AG04449 (cell line): ENCODE measurements around the gene GRIA4.

Experiments used
- CTCF ChIA-PET: fragments of 350-600 bp; formaldehyde crosslinking; extraction: SDS; loops from one replicate; lab custom pipeline; 2021; ENCODE audit warnings: antibody characterized with exemption; lab: Yijun Ruan, JAX
- POLR2A ChIA-PET: fragments of 400-600, 350-600 bp; formaldehyde crosslinking; extraction: SDS; loops from one replicate; lab custom pipeline; 2020; ENCODE audit warnings: antibody characterized with exemption, inconsistent platforms; lab: Yijun Ruan, JAX
- DNase-seq: peaks from one replicate; pipeline ENCODE4 v3.0.0-alpha.2; 2010; ENCODE audit warnings: low read depth, low spot score
- H3K4me3 ChIP-seq: 2 replicates; pipeline ENCODE4 v1.5.1; 2011; ENCODE audit warnings: low read depth, mild to moderate bottlenecking, control low read depth, low read length
- TF ChIP-seq, protein P1 (sequence below): IDR thresholded peaks from one replicate; pipeline ENCODE4 v1.5.1; 2011; ENCODE audit warnings: mild to moderate bottlenecking, moderate library complexity, low read length, control low read depth, inconsistent platforms; ENCODE audit not compliant: insufficient read depth; ENCODE audit errors: missing control alignments

The GRIA4 gene

DNA sequence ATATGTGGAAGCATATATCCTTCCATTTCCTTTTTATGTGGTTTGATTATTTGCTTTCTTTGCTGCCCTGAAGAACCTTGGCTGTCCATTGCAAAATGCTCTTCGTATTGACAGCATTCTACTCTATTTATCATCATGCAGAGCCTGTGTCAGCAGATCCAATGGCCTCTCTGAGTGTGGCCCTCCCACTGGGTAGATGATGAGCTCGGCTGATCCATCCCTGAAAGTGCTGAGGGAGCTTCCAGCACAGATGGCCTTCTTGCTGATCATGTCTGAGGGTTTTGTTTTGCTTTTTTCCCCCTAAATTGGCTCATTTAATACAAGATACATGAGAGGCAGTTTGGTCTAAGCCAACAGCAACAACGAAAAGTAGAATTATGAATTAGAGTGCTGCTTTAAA is 181.0 kb downstream of the GRIA4 start:
- ChIA-PET CTCF (no interaction called here), POLR2A (no interaction called here)
- no peak for DNase-seq
- no peak overlapping the region for H3K4me3 ChIP-seq
- TF ChIP-seq, protein P1, sequence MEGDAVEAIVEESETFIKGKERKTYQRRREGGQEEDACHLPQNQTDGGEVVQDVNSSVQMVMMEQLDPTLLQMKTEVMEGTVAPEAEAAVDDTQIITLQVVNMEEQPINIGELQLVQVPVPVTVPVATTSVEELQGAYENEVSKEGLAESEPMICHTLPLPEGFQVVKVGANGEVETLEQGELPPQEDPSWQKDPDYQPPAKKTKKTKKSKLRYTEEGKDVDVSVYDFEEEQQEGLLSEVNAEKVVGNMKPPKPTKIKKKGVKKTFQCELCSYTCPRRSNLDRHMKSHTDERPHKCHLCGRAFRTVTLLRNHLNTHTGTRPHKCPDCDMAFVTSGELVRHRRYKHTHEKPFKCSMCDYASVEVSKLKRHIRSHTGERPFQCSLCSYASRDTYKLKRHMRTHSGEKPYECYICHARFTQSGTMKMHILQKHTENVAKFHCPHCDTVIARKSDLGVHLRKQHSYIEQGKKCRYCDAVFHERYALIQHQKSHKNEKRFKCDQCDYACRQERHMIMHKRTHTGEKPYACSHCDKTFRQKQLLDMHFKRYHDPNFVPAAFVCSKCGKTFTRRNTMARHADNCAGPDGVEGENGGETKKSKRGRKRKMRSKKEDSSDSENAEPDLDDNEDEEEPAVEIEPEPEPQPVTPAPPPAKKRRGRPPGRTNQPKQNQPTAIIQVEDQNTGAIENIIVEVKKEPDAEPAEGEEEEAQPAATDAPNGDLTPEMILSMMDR = no peak

- DNase-seq = no peak
- POLR2A ChIA-PET = no interaction called here
Measured at GRCh38 chr11:105793092-105793491, 183.2 kb downstream of the GRIA4 start.

DNA sequence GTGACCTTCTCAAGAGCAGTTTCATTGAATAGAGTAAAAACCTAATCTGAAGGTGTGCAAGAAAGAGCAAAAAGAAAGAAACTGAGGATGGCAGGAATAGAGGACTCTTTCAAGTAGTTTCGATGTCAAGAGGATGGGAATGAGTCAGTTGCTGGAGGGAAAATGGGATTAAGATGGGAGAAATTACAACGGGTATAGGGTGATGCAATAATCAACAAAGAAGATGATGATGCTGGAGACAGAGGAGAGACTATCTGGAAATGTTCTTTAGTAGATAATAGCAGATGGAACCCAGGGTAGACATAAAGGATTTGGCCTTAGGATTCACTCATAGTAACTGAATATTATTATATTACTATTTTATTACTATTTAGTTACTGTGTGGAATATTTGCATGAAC is 189.4 kb downstream of the GRIA4 start:
- H3K4me3 ChIP-seq = no peak overlapping the region
- ChIA-PET POLR2A (no interaction called here), CTCF (no interaction called here)
- DNase-seq = no peak
- TF ChIP-seq, protein P1 = no peak

More at GRCh38 chr11:105793092-105793491, 183.2 kb downstream of the GRIA4 start:
- CTCF ChIA-PET = no interaction called here
- no peak overlapping the region for H3K4me3 ChIP-seq
- TF ChIP-seq, protein P1 = no peak

- ChIA-PET CTCF (no interaction called here), POLR2A (no interaction called here)
- TF ChIP-seq, protein P1 = no peak
Measured at GRCh38 chr11:105799728-105800462, 190.0 kb downstream of the GRIA4 start.

DNA sequence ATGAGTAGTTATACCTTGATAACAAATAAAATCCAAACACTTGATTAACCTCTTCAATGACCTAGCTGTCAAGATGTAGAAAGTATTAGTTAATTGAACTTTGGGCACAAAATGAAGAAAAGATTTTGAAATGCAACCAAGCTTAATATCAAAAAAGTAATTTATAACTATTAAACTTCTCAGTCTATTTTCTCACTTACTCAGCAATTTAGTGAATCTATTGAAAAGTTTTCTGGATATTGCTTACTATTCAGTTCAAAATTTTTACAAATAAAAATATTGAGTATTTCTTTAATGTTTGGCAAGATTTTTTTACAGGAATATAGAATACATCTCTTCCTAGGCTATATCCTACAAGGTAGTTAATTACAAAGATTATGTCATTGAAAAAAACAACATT is 192.5 kb downstream of the GRIA4 start:
- CTCF ChIA-PET = no interaction called here
- TF ChIP-seq, protein P1 = no peak
- POLR2A ChIA-PET = no interaction called here
- DNase-seq = no peak
- H3K4me3 ChIP-seq = no peak overlapping the region

More at GRCh38 chr11:105799728-105800462, 190.0 kb downstream of the GRIA4 start:
- DNase-seq = no peak
- H3K4me3 ChIP-seq = no peak overlapping the region

- DNase-seq = no peak
- CTCF ChIA-PET = no interaction called here
- H3K4me3 ChIP-seq = no peak overlapping the region
- TF ChIP-seq, protein P1 = no peak
- POLR2A ChIA-PET = no interaction called here
Measured at GRCh38 chr11:105811242-105811641, 201.4 kb downstream of the GRIA4 start.
